NCI-H82 (cell line): ENCODE results near the gene TBL1XR1.
A peak's percentile ranks its signal among the peaks of the same experiment; 100 is the strongest.

Source experiments
- DNase-seq: peaks from one replicate; lab custom pipeline; 2025; lab: John Stamatoyannopoulos, UW

The TBL1XR1 gene

DNA sequence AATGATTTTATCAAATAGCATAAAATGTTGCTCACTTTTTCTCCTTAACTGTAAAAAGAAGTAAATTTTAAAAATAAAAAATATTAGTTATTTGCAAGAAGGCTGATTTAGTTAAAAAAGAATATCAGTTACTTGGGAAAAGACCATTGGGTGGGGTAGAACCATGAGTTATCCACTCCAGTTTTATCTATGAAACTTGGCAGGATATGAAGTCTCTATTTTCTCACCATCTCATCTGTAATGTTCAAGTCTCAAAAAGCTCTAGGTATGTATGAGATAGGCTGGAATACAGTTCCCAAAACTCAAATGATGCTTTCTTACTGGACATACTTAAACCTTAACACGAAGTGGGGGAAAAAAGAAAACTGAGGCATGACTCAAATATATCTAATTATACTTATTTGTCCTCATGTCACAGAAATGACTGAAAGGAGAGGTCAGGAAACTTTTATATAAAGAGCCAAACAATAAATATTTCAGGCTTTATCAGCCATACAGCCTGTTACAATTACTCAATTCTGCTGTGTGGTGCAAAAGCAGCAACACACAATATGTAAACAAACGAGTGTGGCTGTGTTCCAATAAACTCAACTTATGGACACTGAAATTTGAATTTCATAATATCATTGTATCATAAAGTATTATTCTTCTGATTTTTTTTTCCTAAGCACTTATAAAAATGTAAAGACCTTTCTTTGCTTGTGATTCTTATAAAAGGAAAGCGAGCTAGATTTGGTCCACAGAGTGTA, 131.8 kb downstream of the TBL1XR1 start:
- DNase-seq: no peak

DNA sequence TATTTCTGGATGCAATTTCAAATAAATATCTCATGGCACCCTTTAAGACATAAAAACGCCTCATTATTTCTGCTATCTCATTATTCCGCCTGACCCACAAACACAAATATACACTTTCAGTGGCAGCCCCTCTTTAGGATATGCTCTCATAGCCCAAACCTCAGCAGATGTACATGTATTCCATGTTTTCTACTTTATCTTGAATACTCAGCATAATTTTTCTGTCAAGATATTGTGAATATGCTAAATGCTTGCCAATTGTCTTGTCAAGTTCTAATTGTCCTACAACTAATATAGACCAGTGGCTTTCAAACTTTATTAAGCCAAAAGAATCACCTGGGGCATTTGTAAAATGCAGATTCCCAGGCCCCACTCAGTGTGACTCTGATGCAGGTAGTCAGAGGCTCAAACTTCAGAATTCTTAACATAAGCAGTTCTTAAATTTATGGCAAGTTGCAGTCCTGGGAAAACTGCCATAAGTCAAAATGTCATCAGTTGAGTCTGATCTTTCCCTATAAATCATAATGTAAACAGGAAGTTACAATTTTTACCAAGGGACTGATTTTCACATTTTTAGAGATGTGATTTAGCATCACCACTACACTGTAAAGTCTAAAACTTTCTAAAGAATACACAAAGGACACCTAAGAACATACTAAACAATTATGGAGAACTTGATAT, 135.1 kb downstream of the TBL1XR1 start:
- DNase-seq: no peak

DNA sequence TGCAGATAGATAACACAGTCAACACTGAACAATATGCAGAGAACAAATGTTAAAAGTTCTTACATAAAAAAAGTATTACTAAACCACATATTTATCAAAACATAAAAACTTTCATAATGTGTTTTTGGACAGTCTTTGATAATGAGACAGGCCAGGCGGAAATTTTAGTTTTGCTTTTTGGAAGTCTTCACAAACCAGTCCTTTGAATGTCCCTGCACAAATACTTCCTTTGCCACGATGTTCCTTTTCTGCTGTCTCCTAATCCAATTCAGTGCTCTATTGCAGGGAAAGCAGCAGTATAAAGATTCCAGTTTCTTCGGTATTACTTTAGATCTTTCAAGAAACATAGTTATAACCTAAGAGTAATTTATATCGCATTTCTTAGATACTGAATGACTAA, 135.9 kb downstream of the TBL1XR1 start:
- DNase-seq: no peak

DNA sequence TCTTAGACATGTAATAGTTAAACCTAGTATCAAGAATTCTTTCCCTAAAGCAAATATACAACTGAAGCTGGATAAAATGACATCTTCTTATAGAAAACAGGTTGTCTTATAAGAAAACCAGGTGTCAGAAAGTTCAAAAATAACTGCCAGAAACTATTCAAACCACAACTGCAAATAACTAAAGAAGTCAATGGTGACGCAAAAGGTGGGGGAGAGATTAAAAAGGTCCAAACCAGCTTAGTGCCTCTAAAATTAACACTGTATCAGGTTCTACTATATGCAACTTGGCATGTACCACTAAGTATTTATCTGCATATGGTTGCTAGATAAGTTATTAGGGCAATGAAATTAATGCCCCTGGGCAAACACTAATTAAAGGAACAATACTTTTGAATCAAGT, 136.8 kb downstream of the TBL1XR1 start:
- DNase-seq: peak; percentile 23

DNA sequence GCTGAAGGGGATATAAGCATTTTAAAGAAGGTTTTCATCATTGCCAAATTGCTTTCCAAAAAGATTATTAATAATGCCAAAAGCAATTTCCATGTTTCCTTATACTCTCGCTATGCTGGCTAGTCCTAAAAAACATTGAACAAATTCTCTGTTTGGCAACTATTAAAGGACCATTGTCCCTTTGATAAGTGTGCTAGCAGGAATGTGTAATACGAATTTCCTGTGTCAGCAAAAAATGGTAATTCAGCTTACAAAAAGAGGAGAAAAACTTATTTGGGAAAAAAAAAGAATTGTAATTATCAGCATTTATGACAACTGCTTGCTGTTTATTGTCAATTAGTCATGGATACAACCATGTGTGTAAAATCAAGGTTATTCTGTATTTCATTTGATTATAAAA, 138.6 kb downstream of the TBL1XR1 start:
- DNase-seq: no peak

DNA sequence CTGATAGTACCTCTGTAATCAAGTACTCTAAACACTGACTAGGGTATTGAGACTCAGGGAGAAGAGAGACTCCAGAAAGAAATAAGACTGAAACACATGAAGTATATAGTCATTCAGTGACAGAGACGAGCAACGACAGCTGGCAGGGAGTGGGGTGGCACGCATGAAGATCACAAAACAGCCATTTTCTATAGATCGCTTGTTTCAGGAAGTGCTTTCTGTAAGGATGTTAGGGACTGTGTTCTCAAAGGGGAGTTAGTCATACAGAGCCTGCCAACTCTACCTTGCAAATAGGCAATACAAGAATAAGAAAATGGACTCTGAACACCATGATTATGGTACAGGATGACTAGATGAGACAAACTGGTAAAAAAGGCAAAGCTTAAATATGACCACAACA, 139.5 kb downstream of the TBL1XR1 start:
- peak; percentile 42 for DNase-seq

DNA sequence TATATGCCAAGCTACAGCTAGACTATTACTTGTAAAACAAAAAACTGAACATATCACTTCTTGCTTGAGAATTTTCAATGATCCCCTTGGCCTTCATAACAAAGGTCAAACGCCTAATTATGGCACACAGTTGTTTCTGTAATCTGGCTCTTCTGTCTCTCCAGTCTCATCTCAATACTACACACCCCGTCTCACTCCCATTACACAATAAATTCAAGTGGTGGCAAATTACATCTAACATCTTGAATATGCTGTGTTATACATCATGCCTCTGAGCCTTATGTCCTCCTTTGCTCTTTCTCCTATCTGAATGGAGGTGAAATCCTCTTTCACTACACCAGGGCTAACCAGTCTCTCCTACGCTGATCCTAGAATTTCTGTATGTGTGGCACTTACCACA, 140.4 kb downstream of the TBL1XR1 start:
- DNase-seq: no peak

DNA sequence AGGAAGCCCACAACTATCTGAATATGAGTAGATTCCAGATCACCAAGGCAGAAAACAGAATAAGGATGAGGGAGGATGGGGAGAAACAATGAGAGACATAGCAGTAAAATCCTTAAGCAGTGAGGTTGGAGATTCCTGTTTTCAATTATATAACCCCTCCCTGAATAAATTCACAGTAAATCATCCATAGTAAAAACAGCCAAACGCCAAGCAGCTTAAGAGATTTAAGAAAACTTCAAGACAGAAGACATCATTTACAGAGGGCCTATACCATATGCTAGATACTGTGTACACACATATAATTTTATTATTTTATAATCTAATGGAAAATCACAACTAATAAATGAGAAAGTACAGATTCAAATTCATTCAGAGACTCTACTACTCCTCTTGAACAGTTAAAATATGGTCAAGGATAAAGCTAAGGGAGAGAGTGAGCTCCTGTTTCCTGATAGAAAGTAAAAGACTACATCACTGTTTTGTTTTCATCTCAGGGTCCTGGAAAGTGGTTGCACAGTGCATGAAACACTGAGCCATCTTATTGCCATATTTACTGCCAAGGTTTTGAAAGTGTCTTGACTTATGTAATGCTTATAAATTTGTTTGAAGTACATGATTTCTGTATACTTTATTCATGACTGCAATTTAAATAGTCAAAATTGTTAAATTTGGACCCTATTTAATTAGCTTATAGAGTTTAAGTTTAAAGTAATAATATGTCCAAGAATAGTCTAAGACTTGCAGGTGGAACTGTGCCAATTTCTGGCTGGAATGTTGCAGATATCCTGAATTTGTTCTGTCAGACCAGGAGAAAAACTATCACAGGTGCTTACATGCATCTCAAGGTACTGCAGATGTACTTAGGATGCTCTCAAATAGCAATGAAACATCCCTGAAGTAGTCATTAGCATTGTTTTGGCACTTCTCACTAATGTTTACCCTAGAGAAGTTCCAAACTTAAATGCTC, 141.4 kb downstream of the TBL1XR1 start:
- DNase-seq: peak; percentile 57

DNA sequence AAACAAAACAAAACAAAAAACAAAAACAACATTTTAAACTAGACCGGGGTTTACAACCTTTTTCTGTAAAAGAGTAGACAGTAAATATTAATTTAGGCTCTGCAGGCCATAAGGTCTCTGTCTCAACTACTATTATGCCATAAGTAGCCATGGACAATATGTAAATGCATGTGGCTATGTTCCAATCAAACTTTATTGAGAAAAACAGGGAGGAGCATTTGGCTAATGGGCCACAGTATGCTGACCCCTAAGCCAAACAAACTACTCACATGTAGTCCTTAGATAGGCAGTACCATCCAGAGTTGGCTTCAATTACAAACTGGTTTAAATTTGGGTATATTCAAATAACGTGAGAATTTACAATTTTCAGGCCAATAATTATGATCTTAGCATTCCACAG, 144.2 kb downstream of the TBL1XR1 start:
- peak; percentile 17 for DNase-seq

DNA sequence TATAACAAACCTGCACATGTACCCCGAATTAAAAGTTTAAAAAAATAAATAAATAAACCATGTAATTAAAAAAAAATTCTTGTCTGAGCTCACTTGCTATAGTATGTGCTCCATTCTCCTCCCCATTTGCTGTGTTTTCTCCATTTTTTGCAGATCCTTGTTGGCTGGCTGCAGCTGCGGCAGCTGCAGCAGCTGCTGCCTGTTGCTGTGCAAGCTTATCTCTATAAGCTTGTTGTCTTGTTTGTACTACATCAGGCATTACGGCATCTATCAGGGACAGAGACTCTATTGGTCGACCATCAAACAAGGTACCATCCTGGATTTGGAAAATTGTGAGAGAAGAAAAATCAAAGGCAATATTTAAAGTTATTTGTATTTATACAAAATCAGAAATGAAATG, 145.9 kb downstream of the TBL1XR1 start:
- peak; percentile 67 for DNase-seq

DNA sequence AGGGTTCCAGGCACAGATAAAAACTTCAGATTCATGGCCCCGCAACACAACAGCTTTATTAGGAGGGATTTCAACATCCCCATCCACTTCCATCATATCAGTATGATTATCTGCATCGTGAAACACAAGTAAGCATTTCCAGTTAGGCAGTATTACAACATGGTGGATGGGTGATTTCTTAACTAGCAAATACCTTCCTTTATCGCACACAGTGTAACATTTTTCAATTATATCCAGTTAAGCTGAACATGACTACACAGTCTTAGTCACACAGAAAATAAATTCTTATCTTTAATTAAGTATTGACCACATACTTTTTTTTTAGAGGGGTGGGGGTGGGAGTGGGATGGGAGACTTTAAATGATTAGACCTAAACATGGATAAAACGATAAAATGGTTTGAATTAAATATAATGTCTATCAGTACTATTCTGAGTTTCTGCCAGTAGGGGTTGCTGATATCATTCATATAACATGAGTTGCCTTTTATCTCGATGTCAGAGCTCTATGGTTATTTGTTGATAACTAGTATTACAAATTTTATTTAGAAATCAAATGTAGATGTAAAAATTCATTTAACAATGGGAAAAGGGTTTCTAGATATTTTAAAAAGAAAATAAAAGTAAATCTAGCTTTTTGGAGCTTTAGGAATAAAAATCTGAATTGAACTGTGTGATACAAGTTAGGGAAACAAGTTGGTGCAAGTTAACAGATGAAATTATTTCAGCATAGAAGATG, 146.6 kb downstream of the TBL1XR1 start:
- DNase-seq: peak; percentile 62

DNA sequence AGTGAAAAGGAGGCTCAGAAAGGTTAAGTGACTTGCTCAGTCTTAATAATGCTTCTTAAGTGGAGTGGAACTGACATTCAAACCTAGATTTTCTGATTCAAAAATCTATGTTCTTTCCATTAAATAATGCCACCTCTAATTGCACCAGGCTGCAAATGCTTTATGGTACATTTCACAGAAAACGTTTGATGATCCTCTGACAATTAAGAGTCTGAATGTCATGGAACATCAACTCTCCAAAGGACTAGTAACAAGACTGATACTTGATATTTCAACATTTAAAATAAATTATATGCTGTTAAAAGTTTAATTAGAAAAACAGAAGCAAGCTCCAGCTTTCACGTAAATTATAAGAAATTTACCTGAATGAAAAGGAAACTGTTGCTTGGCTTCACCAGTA, 151.5 kb downstream of the TBL1XR1 start:
- DNase-seq: no peak

DNA sequence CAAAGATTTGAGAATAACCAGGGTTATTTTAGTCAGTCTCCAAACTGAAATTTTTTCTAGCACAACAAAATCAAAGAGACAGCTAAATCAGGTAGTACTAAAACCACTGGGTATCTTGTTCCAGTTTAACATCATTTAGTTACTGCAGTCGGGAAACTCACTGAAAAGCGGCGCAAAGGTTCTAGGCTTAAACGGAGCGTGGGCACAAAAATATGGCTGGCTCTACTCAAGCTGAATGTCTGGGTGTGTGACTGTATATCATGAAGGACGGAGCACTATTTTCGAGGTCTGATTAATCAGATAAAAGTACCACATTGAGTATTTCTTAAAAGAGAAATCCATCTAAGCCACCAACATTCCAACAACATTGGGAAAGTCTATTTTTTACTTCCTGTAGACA, 152.1 kb downstream of the TBL1XR1 start:
- no peak for DNase-seq

DNA sequence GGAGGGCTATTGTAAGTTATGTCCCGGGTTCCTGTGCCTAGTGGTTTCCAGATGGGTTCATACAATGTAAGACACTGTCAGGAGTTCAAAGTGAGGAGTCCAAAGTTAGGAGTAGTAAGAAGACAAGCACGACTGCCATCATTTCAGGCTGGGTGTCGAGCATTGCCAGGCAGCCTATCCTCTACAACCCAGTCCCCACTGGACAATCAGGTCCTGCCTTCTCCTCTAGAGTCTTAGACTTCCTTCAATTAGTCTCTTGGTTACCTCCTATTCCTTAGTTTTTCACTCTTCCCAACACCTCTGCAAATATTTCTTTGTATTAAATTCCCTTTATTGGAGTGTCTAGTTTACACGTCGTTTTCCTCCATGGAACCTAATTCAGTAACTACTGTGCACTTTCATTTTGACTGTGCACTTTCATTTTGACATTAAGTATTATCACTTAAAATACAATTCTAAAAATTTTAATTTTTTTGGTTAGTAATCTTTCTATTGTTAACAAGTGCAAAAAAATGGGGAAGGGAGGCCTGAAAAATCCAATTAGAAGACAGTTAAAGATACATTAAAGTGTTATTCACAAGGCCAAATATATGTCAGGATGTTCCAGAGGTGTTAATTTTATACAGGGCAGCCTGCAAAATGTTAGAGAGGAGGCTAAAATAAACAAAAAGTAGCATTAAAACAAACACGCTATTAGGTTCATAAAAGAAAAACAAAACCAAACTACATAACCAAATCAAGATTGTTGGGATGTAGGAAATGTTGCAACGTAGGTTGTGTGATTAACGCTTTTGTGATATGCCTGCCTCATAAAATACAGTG, 155.3 kb downstream of the TBL1XR1 start:
- DNase-seq: no peak

DNA sequence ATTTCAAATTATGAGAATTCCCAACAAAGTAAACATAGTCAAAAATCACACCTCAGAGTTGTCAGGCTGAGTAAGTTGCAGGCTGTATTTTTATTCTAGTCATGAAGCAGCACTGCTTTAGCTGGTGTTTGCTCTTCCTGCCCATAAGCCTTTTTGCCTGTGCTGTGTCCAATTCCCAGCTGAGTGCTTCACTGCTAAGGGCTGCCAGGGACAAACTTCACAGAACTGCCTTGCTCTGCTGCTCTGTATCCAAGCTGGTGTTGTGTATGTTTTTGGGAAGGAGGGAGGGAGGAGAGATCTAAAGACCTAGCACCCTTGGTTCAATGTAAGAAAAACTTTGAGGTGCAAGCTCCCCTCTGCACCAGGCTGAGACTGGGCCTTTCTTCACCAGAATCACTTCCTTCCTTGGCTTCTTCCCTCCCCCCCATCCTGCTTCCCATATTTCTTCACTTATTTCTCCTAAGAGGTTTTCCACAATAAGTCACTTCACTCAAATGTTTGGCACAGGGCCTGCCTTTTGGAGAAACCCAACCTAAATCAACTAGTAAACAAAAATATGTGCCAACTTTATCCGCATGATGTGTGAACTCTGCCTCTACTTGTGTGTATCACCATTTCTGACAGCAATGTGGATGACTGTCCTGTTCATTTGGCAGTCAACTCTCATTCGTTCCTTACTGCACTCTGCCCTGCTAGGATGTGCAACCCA, 156.1 kb downstream of the TBL1XR1 start:
- DNase-seq: no peak

DNA sequence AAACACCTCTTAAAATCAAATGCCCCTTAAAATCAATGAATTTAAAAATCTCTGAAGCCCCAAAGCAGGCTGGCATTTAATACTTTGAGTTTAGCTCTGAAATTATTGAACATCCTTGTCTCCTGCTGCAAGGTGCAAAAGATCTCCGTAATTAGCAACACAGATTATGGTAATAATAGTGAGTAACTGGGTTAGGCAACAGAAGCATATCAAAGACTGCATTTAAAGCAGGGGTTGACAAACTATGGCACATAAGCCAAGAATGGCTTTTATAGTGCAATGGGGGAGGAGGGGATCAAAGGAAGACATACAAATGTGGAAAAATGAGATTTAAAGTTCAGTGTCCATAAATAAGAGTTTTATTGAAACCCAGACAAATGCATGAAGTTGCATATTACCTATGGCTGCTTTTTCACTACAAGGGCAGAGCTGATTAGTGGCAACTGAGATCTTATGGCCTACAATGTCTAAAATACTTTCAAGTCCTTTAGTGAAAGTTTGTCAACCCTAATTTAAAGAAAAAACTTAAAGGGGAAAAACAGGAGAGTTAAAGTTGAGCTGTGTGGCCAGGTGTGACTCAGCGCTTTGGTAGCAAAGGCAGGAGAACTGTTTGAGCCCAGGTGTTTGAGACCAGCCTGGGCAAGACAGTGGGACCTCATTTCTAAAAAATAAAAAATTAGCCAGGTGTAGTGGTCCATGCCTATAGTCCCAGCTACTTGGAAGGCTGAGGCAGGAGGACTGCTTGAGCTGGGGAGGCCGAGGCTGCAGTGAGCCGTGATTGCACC, 157.6 kb downstream of the TBL1XR1 start:
- no peak for DNase-seq

DNA sequence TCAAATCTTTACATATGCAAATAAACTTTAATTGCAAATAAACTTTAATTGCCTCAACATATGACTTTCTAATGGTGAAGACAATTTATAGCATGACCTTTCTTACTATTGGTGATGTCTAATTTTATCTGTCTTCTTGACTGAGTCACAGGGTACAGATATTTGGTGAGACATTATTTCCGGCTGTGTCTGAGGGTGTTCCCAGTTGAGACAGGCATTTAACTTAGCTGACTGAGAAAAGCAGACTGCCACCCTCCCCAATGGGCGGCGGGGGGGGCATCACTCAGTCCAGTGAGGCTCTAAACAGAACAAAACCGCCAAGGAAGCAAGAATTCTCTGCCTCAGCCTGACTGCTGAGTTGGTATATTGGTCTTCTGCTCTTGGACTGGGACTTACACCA, 160.0 kb downstream of the TBL1XR1 start:
- DNase-seq: no peak

DNA sequence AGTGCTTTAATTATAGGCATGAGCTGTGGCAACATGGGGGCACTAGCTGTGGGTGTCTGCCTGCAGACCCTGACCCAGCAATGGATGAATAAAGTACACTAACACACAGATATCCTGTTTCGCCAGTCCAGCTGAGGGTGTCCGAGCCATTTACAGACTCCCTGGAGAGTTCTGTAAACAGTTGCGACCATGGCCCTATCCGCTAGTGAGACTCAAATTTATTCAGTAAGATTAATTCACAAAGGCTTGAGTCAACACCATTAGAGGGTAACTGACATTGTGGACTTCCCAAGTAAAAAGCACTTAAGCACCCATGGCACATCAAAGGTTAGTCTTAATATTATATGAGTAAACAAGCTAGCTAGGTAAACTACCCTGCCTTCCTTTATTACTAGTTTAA, 161.6 kb downstream of the TBL1XR1 start:
- no peak for DNase-seq

DNA sequence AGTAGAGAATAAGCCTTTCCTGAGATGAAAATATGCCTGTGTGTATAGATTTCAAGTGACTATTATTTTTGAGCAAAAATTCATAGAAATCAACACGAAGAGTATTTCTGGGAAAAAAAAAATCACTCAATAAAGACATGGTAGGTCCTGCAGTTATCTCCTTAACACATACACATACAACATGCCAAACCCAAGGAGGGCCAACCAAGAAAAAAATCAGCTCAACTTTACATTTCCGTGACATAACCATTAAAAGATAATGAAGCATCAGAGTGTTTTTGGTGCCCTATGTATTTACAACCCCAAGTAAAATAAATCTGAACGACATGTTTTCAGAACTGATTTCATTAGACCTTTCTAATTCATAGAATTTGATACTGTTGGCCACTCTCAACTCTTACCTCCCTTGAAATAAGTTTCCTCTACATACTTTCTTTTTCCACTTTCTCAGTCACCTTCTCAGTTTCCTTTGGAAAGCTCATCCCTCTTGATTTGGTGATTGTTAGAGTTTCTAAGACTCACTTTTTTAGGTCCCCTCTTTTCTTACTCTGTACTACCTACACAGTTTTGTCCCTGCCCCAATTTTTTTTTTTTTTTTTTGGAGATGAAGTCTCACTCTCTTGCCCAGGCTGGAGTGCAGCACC, 162.3 kb downstream of the TBL1XR1 start:
- no peak for DNase-seq
